SU-DHL-6 (cell line): Measurements from ENCODE around the gene PTPRE.
"Not testable (repeated sequence)": the region's sequence is repeated elsewhere in the genome, so short reads cannot be mapped to it uniquely, and the experiment has no call there.

Source experiments
- H2AFZ ChIP-seq: fragments of 200-600 bp; sonication (generic); 2 replicates; pipeline ENCODE4 v1.6.1; 2014; ENCODE audit warnings: low read depth, mild to moderate bottlenecking, moderate library complexity, mixed read lengths, antibody characterized with exemption, low read length; ENCODE audit not compliant: severe bottlenecking
- H3F3A ChIP-seq: fragments of 200-600 bp; shearing (Covaris generic); 2 replicates; pipeline ENCODE4 v1.6.0; 2016; ENCODE audit warnings: antibody characterized with exemption, mild to moderate bottlenecking; ENCODE audit not compliant: insufficient read depth
- H3K27ac ChIP-seq: fragments of 200-600 bp; sonication (generic); 2 replicates; pipeline ENCODE4 v1.5.1; 2016; ENCODE audit warnings: low read depth, mild to moderate bottlenecking, low read length, moderate library complexity, mixed read lengths
- H3K27me3 ChIP-seq: fragments of 200-600 bp; sonication (generic), shearing (Covaris generic); 2 replicates; pipeline ENCODE4 v1.6.0; 2014; ENCODE audit warnings: mild to moderate bottlenecking, low read length
- H3K36me3 ChIP-seq: fragments of 200-600 bp; sonication (generic); 2 replicates; pipeline ENCODE4 v1.6.1; 2014; ENCODE audit warnings: mild to moderate bottlenecking, low read length, mixed read lengths
- H3K4me2 ChIP-seq: fragments of 300-600, 200-600 bp; shearing (Covaris generic), sonication (generic); 2 replicates; pipeline ENCODE4 v1.6.0; 2014; ENCODE audit warnings: low read length, low read depth, mild to moderate bottlenecking; ENCODE audit not compliant: poor library complexity, severe bottlenecking
- H3K4me3 ChIP-seq: fragments of 200-600 bp; sonication (generic); 2 replicates; pipeline ENCODE4 v1.5.1; 2014; ENCODE audit warnings: antibody characterized with exemption, low read length, mild to moderate bottlenecking, mixed read lengths; ENCODE audit not compliant: insufficient read depth, poor library complexity, severe bottlenecking
- H3K79me2 ChIP-seq: fragments of 200-600 bp; sonication (generic); 2 replicates; pipeline ENCODE4 v1.6.1; 2014; ENCODE audit warnings: mild to moderate bottlenecking, low read length, moderate library complexity; ENCODE audit not compliant: insufficient read depth
- H3K9ac ChIP-seq: fragments of 200-600 bp; sonication (generic); 2 replicates; pipeline ENCODE4 v1.7.0; 2014; ENCODE audit warnings: mild to moderate bottlenecking, low read length
- H3K9me2 ChIP-seq: fragments of 200-600 bp; sonication (generic); replicated peaks from 2 replicates; pipeline ENCODE4 v1.6.1; 2014; ENCODE audit warnings: low read length; ENCODE audit not compliant: insufficient read depth
- H3K9me3 ChIP-seq: fragments of 200-600 bp; sonication (generic); 2 replicates; pipeline ENCODE4 v1.6.1; 2014; ENCODE audit warnings: low read length, mixed read lengths; ENCODE audit not compliant: insufficient read depth
- H4K20me1 ChIP-seq: fragments of 200-600 bp; sonication (generic); 2 replicates; pipeline ENCODE4 v1.6.1; 2014; ENCODE audit warnings: low read depth, mild to moderate bottlenecking, antibody characterized with exemption, low read length, moderate library complexity, mixed read lengths
- EZH2phosphoT487 ChIP-seq: fragments of 200-600 bp; sonication (generic), shearing (Covaris generic); conservative IDR thresholded peaks from 2 replicates; pipeline ENCODE4 v1.6.1; 2018; ENCODE audit warnings: mild to moderate bottlenecking, antibody characterized with exemption, low read length, moderate library complexity, mixed read lengths
- TF ChIP-seq, protein P1 (sequence below): fragments of 200-600 bp; sonication (generic); IDR thresholded peaks from one replicate; pipeline ENCODE4 v1.5.1; 2017; ENCODE audit warnings: antibody characterized with exemption, mild to moderate bottlenecking, low read length, moderate library complexity; ENCODE audit not compliant: insufficient read depth, poor library complexity, severe bottlenecking

Gene PTPRE

DNA sequence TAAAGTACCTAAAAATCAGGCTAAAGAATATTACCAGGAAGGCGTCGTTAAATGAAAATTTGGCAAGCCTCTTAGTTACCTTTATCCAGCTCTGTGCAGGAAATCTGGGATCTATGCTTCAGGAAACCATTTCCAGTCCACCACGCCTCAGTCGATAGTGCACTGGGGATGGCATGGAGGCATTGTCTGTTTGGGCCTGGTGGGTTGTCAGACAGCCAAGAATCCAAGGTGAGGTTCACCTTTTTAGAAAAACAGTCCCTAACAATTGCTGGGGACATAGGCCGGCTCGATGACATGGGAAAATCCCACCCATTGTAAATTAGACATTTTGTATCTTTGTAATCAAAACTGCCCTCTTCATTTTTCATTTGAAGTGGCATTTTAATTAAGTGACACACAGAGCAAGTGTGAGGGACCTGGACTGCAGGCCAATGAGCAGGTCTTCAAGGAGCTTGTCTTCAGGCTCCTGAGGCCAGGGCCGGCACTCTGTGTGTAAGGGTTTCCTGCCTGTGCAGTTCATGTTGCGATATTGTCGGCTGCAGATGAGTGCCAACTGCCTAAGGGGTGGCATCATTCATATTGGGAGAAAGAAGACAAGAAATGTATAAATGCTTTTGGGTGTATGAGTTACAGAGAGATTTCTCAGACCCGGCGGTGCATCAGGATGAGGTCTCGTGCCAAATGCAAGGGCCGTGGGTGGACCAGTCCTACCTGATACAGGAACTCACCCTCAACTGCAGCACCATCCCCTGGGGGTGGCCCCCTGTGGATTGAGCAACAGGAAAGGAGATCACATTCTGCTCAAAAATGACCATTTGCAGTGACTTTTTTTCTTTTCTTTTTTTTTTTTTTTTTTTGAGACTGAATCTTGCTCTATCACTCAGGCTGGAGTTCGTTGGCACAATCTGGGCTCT lies 80.8 kb downstream of the PTPRE start:
- no peaks in the 10 kb centered on the region for H3K36me3 ChIP-seq
- H3K4me3 ChIP-seq: no peak overlapping the region
- no peak overlapping the region for H3K4me2 ChIP-seq
- no peaks in the 10 kb centered on the region for H3F3A ChIP-seq
- TF ChIP-seq EZH2phosphoT487: no peak
- TF ChIP-seq, protein P1, sequence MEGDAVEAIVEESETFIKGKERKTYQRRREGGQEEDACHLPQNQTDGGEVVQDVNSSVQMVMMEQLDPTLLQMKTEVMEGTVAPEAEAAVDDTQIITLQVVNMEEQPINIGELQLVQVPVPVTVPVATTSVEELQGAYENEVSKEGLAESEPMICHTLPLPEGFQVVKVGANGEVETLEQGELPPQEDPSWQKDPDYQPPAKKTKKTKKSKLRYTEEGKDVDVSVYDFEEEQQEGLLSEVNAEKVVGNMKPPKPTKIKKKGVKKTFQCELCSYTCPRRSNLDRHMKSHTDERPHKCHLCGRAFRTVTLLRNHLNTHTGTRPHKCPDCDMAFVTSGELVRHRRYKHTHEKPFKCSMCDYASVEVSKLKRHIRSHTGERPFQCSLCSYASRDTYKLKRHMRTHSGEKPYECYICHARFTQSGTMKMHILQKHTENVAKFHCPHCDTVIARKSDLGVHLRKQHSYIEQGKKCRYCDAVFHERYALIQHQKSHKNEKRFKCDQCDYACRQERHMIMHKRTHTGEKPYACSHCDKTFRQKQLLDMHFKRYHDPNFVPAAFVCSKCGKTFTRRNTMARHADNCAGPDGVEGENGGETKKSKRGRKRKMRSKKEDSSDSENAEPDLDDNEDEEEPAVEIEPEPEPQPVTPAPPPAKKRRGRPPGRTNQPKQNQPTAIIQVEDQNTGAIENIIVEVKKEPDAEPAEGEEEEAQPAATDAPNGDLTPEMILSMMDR: no peak
- no peaks in the 10 kb centered on the region for H4K20me1 ChIP-seq
- no peak overlapping the region for H3K27ac ChIP-seq
- H3K27me3 ChIP-seq: no peaks in the 10 kb centered on the region
- H3K9ac ChIP-seq: no peak overlapping the region
- H3K9me3 ChIP-seq: no peaks in the 10 kb centered on the region
- no peak overlapping the region for H2AFZ ChIP-seq
- H3K79me2 ChIP-seq: no peaks in the 10 kb centered on the region
- no peaks in the 10 kb centered on the region for H3K9me2 ChIP-seq

GRCh38 chr10:127989481-127990012 lies 82.6 kb downstream of the PTPRE start:
- no peak overlapping the region for H3K9ac ChIP-seq
- H3K36me3 ChIP-seq: no peaks in the 10 kb centered on the region
- H3K27ac ChIP-seq: no peak overlapping the region
- no peak overlapping the region for H3K4me3 ChIP-seq
- no peak overlapping the region for H2AFZ ChIP-seq
- H3K9me3 ChIP-seq: no peaks in the 10 kb centered on the region
- no peaks in the 10 kb centered on the region for H3F3A ChIP-seq
- no peaks in the 10 kb centered on the region for H3K27me3 ChIP-seq
- H3K79me2 ChIP-seq: no peaks in the 10 kb centered on the region
- H3K4me2 ChIP-seq: no peak overlapping the region
- no peak for TF ChIP-seq EZH2phosphoT487
- TF ChIP-seq, protein P1: no peak
- no peaks in the 10 kb centered on the region for H3K9me2 ChIP-seq
- H4K20me1 ChIP-seq: no peaks in the 10 kb centered on the region

DNA sequence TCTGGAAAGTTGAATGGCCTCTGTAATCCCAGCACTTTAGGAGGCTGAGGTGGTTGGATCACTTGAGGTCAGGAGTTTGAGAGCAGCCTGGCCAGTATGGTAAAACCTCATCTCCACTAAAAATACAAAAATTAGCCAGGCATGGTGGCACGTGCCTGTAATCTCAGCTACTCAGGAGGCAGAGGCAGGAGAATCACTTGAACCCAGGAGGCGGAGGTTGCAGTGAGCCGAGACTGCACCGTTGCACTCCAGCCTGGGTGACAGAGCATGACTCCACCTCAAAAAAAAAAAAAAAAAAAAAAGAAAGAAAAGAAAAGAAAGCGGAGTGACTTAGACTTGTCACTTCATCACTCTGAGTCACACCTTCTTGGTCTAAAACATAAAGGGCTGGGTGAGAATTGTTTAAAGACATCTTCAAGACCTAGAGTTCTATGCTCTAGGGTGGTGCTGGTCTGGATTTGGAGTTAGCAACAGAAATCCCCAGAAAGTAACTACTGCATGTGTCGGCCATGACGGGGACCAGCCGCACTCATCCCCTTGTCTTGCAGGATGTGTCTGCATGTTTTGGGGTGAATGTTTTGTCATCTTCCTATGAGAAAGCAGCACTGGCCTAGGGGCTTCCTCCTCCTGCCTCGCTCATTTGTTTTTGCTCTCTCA lies 83.4 kb downstream of the PTPRE start:
- H3K4me3 ChIP-seq, H3K4me2 ChIP-seq, H3K9ac ChIP-seq, H3K79me2 ChIP-seq, H3K36me3 ChIP-seq, H3K9me2 ChIP-seq, H3F3A ChIP-seq, H4K20me1 ChIP-seq, H3K27me3 ChIP-seq, H3K9me3 ChIP-seq, H3K27ac ChIP-seq, H2AFZ ChIP-seq: not testable (repeated sequence)
